Mucosa of descending colon (tissue), 3 donors: Measurements from ENCODE around the gene KCNJ2. TPM values are rescaled to one million over a fixed set of nuclear protein-coding genes. Genes with fewer than 3 reads are reported as not detected.
A peak's percentile ranks its signal among the peaks of the same experiment; 100 is the strongest.

Experiments used
- ATAC-seq: fragments of 200-7000 bp; cut with Tn5 transposase; one replicate; pipeline ENCODE4 v1.9.1; 2020; ENCODE audit warnings: mild to moderate bottlenecking, moderate library complexity
- DNase-seq, 3 donors: peaks; one replicate each; pipeline ENCODE4 v3.0.0-alpha.2; 2020
- H3K36me3 ChIP-seq: fragments of 200-600 bp; one replicate; pipeline ENCODE4 v1.8.0; 2021; ENCODE audit warnings: low read depth, mild to moderate bottlenecking
- H3K4me1 ChIP-seq: fragments of 200-600 bp; one replicate; pipeline ENCODE4 v1.8.0; 2021; ENCODE audit warnings: low read depth, mild to moderate bottlenecking
- H3K4me3 ChIP-seq: fragments of 200-600 bp; one replicate; pipeline ENCODE4 v1.8.0; 2021; ENCODE audit warnings: mild to moderate bottlenecking
- H3K9me3 ChIP-seq: fragments of 200-600 bp; one replicate; pipeline ENCODE4 v1.8.0; 2021; ENCODE audit warnings: mild to moderate bottlenecking
- CTCF ChIP-seq: fragments of 200-600 bp; IDR thresholded peaks from one replicate; pipeline ENCODE4 v1.8.0; 2022; ENCODE audit warnings: antibody characterized with exemption, mild to moderate bottlenecking
- intact Hi-C, 2 donors: fragments of 100-400 bp; cut with DNase I in 1 of 2; cut with micrococcal nuclease in 1 of 2; formaldehyde crosslinking; loops; one replicate each; pipeline versions ENCODE4 v1.11.0 to v1.11.1; 2022; cut with DNase I, micrococcal nuclease
- total RNA-seq, 3 donors: library from RNA; stranded (reverse); fragmentation: NEBNext Ultra II Directional in 2 of 3; extraction: Animal tissue kit (Norgen Biotek cat#: 25700) in 2 of 3; gene quantifications; one replicate each; pipeline versions ENCODE4 v1.2.1 to v1.2.4, GENCODE V29; 2021 to 2023
- donor health status: DM: no; HTN: no; CAD: no; lungs with moderate emphysema.
- donor health status: DM: no; HTN: no; CAD: no.
- donor health status: DM: no; HTN: yes; CAD: no.

The KCNJ2 gene
- total RNA-seq, 3 donors from 2014 or later, result 9.2 to 17.3 (median 14.4) TPM

DNA sequence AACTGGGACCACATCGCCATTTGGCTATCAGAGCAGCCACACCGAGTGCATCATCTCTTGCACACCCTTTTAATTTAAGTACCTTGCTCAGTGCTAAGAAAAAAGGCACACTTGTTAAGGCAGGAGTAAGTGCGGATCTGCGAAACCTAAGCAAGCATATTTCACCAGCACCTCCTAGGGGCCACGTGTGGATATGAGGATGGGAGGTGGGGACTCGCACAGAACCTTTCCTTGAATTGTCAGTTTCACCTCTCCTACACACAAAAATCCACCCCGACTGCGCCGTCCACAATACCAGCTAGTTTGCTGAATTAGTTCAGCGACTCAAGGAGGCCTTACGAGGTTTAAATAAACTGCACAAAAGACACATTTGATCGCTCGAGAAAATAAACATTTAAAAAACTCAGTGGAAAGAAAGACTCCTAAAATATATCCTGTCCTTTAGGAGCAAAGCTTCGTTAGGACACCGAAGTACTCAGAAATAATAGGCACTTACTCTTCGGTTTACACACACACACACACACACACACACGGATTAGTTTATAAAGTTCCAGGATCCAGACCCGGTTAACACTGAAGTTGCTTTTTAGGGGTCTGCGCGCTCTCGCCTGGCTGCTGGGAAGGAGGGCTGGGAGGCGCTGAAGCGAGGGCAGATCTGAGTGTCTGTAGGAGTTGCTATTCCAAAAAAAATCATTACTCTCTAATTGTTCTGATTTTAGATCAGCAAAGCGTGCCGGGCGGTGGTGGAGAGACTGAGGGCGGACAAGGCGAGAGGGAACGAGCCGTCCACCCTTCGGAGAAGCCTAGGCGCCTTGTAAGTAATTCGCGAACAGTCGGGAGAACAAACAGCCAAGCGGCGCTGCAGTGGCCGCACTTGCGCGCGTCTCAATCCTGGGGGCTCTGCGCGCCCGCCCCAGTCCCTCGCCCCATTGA lies 1.0 kb upstream of the KCNJ2 start:
- TF ChIP-seq CTCF, result peak; percentile 48
- H3K4me3 ChIP-seq, result peak overlapping the region; percentile 58
- no peaks in the 10 kb centered on the region for H3K9me3 ChIP-seq
- intact Hi-C loops, result no loop called here
- H3K4me1 ChIP-seq, result no peaks in the 10 kb centered on the region
- DNase-seq, result peak; percentile 60 to 83 (median 79)
- H3K36me3 ChIP-seq, result no peaks in the 10 kb centered on the region
- peak; percentile 63 for ATAC-seq

- Histone ChIP-seq H3K4me3 (peak overlapping the region; percentile 58), H3K9me3 (no peaks in the 10 kb centered on the region), H3K36me3 (no peaks in the 10 kb centered on the region), H3K4me1 (peaks cover 4% of the 10 kb centered on the region)
- no peak for TF ChIP-seq CTCF
- intact Hi-C loops, result no loop called here
- DNase-seq (peak in 1 of 3 donors; percentile 28), ATAC-seq (peak; percentile 46)
These were observed 621 bp downstream of the KCNJ2 start for GRCh38 chr17:70169709-70170597.

DNA sequence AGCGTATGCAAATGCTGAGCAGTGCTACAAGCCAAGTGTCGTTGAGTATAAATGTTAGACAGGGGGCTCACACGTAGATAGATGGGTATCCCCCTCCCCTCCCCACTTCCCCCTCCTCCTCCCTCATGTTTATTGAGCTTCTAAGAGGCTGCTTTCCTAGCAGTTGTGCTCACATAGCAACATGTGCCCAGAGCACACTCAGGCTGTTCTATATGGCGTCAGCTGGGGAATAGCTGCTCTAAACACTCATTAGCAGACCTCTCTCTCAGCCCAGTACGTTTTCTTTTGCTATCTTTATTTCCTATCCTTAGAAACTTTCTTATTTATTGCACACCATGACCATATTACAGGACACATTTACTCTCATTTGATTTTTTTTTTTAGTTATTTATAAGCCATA lies 1.8 kb downstream of the KCNJ2 start:
- DNase-seq (peak in 1 of 3 donors; percentile 27), ATAC-seq (no peak)
- no peaks in the 10 kb centered on the region for H3K36me3 ChIP-seq
- no peak for TF ChIP-seq CTCF
- H3K4me1 ChIP-seq, result peaks cover 4% of the 10 kb centered on the region
- no peaks in the 10 kb centered on the region for H3K9me3 ChIP-seq
- intact Hi-C loops, result no loop called here
- no peak overlapping the region for H3K4me3 ChIP-seq

DNA sequence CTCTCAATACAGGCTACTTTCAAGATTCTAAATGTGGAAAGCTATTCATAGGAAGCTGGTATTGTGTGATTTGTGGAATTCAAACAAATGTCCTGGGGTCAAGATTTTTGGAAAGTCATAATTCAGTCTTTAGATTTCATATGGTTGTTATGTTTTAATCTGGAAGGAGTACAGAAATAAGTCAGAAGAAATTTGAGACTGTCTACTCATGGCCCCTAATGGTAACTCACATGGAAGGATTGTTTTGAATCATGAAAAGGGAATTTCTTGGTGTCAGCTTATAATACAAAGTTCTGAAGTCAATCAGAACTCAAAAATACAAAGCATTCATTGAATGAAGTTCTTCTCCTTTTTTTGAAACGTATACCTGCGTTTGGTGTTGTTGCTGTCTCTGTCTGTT lies 3.1 kb downstream of the KCNJ2 start:
- no peak for DNase-seq
- H3K9me3 ChIP-seq, result no peaks in the 10 kb centered on the region
- H3K36me3 ChIP-seq, result no peaks in the 10 kb centered on the region
- intact Hi-C loops, result no loop called here
- no peak for ATAC-seq
- H3K4me3 ChIP-seq, result no peak overlapping the region
- H3K4me1 ChIP-seq, result peaks cover 8% of the 10 kb centered on the region
- TF ChIP-seq CTCF, result no peak

- intact Hi-C loops, result no loop called here
- no peak overlapping the region for H3K4me3 ChIP-seq
These were observed 3.6 kb downstream of the KCNJ2 start for GRCh38 chr17:70172923-70173322.

More at GRCh38 chr17:70172923-70173322, 3.6 kb downstream of the KCNJ2 start:
- ATAC-seq (no peak), DNase-seq (no peak)
- Histone ChIP-seq H3K36me3 (no peaks in the 10 kb centered on the region), H3K9me3 (no peaks in the 10 kb centered on the region), H3K4me1 (peaks cover 10% of the 10 kb centered on the region)
- no peak for TF ChIP-seq CTCF
